Urinary bladder (tissue), 4 donors: ENCODE measurements around the gene FGF19. TPM values are rescaled to one million over a fixed set of nuclear protein-coding genes. Genes with fewer than 3 reads are reported as not detected.

Experiments
- DNase-seq: peaks from one replicate; pipeline ENCODE4 v3.0.0-alpha.2; 2015; ENCODE audit errors: extremely low spot score
- H3K27ac ChIP-seq: one replicate; pipeline ENCODE4 v1.5.1; 2013; ENCODE audit warnings: low read depth, mild to moderate bottlenecking, moderate library complexity
- H3K36me3 ChIP-seq: one replicate; pipeline ENCODE4 v1.6.1; 2013; ENCODE audit warnings: mild to moderate bottlenecking, moderate library complexity; ENCODE audit not compliant: insufficient read depth
- H3K4me1 ChIP-seq: one replicate; pipeline ENCODE4 v1.6.1; 2013; ENCODE audit warnings: mild to moderate bottlenecking, moderate library complexity; ENCODE audit not compliant: insufficient read depth
- H3K4me3 ChIP-seq: one replicate; pipeline ENCODE4 v1.5.1; 2013; ENCODE audit warnings: low read depth, low read length
- WGBS: extraction: QIAGEN DNeasy Blood & Tissue Kit; methylation state at CpG from one replicate; pipeline ENCODE4 v1.1.7; 2013; 5-methylcytosine and 5-hydroxymethylcytosine counted together
- polyA plus RNA-seq: library from polyadenylated mRNA; stranded (reverse); fragments of 200-250 nt; gene quantifications from one replicate; pipeline ENCODE4 v1.2.3, GENCODE V29; 2013
- total RNA-seq: library from RNA; depleted of rRNA; stranded (reverse); fragments of >200 nt; gene quantifications from one replicate; pipeline ENCODE4 v1.2.3, GENCODE V29; 2014
- donor health status: healthy with polysubstance abuse.
- donor health status: healthy.

The FGF19 gene
- total and polyA plus RNA-seq, 2 donors = not detected

- WGBS = 62% methylated on average over 9 of the region's 9 CpGs
- no peak overlapping the region for H3K27ac ChIP-seq
- H3K4me3 ChIP-seq = no peak overlapping the region
- H3K4me1 ChIP-seq = no peaks in the 10 kb centered on the region
- H3K36me3 ChIP-seq = no peaks in the 10 kb centered on the region
- no peak for DNase-seq
Measured at GRCh38 chr11:69683764-69684333, 20.0 kb downstream of the FGF19 start.

- 85% methylated on average over 7 of the region's 7 CpGs for WGBS
- H3K27ac ChIP-seq = no peak overlapping the region
- H3K4me1 ChIP-seq = no peaks in the 10 kb centered on the region
- no peak overlapping the region for H3K4me3 ChIP-seq
- DNase-seq = no peak
- no peaks in the 10 kb centered on the region for H3K36me3 ChIP-seq
Measured at GRCh38 chr11:69682681-69683326, 21.0 kb downstream of the FGF19 start.

- no peak overlapping the region for H3K4me3 ChIP-seq
- no peaks in the 10 kb centered on the region for H3K4me1 ChIP-seq
- H3K36me3 ChIP-seq = no peaks in the 10 kb centered on the region
- WGBS = 89% methylated on average over 6 of the region's 6 CpGs
- DNase-seq = no peak
- H3K27ac ChIP-seq = no peak overlapping the region
Measured at GRCh38 chr11:69682221-69682620, 21.6 kb downstream of the FGF19 start.

- no peaks in the 10 kb centered on the region for H3K4me1 ChIP-seq
- H3K36me3 ChIP-seq = no peaks in the 10 kb centered on the region
- 97% methylated on average over 5 of the region's 5 CpGs for WGBS
- no peak overlapping the region for H3K27ac ChIP-seq
- DNase-seq = no peak
- no peak overlapping the region for H3K4me3 ChIP-seq
Measured at GRCh38 chr11:69680688-69681087, 23.1 kb downstream of the FGF19 start.

GRCh38 chr11:69677749-69678148 lies 26.1 kb downstream of the FGF19 start:
- Histone ChIP-seq H3K27ac (no peak overlapping the region), H3K36me3 (no peaks in the 10 kb centered on the region), H3K4me3 (no peak overlapping the region), H3K4me1 (peaks cover 3% of the 10 kb centered on the region)
- WGBS = 50% methylated on average over 2 of the region's 2 CpGs
- DNase-seq = no peak

- 3% methylated on average over 72 of the region's 72 CpGs for WGBS
- H3K4me3 ChIP-seq = peak within 1 kb of the TSS; percentile 88
- H3K4me1 ChIP-seq = peaks cover 3% of the 10 kb centered on the region
- peak within 1 kb of the TSS; percentile 46 for H3K27ac ChIP-seq
- H3K36me3 ChIP-seq = no peaks in the 10 kb centered on the region
- DNase-seq = peak; percentile 82
Measured at GRCh38 chr11:69674886-69675714, 28.7 kb downstream of the FGF19 start, which contains the start of gene LTO1. Gene LTO1 (minus strand): TSS chr11:69675353. CDS start chr11:69675239, 114 bp downstream.

GRCh38 chr11:69674267-69674885 lies 29.4 kb downstream of the FGF19 start:
- no peak for DNase-seq
- H3K36me3 ChIP-seq = no peaks in the 10 kb centered on the region
- H3K27ac ChIP-seq = no peak overlapping the region
- WGBS = 18% methylated on average over 18 of the region's 18 CpGs
- H3K4me1 ChIP-seq = peaks cover 3% of the 10 kb centered on the region
- peak overlapping the region; percentile 88 for H3K4me3 ChIP-seq

- 89% methylated on average over 10 of the region's 10 CpGs for WGBS
- H3K36me3 ChIP-seq = no peaks in the 10 kb centered on the region
- DNase-seq = no peak
Measured at GRCh38 chr11:69671734-69672465, 31.9 kb downstream of the FGF19 start.

GRCh38 chr11:69670158-69670845 lies 33.5 kb downstream of the FGF19 start:
- no peak for DNase-seq
- H3K36me3 ChIP-seq = no peaks in the 10 kb centered on the region
- H3K4me1 ChIP-seq = peaks cover 3% of the 10 kb centered on the region
- H3K27ac ChIP-seq = no peak overlapping the region
- 31% methylated on average over 18 of the region's 18 CpGs for WGBS
- no peak overlapping the region for H3K4me3 ChIP-seq

More at GRCh38 chr11:69671734-69672465, 31.9 kb downstream of the FGF19 start:
- Histone ChIP-seq H3K4me1 (peaks cover 3% of the 10 kb centered on the region), H3K27ac (no peak overlapping the region), H3K4me3 (no peak overlapping the region)

GRCh38 chr11:69669486-69669885 lies 34.3 kb downstream of the FGF19 start:
- DNase-seq = no peak

GRCh38 chr11:69667619-69668604 lies 35.9 kb downstream of the FGF19 start:
- no peak for DNase-seq
- 87% methylated on average over 26 of the region's 26 CpGs for WGBS
- Histone ChIP-seq H3K4me3 (no peak overlapping the region), H3K4me1 (no peaks in the 10 kb centered on the region), H3K27ac (no peak overlapping the region), H3K36me3 (no peaks in the 10 kb centered on the region)

More at GRCh38 chr11:69669486-69669885, 34.3 kb downstream of the FGF19 start:
- Histone ChIP-seq H3K4me1 (peaks cover 3% of the 10 kb centered on the region), H3K36me3 (no peaks in the 10 kb centered on the region), H3K27ac (no peak overlapping the region), H3K4me3 (no peak overlapping the region)
- WGBS = 93% methylated on average over 19 of the region's 19 CpGs
